GM23248 (cell line): ENCODE measurements around the gene APRT. TPM values are rescaled to one million over a fixed set of nuclear protein-coding genes. Genes with fewer than 3 reads are reported as not detected.

Source experiments
- DNase-seq: peaks from one replicate; pipeline ENCODE4 v3.0.0-alpha.2; 2015
- H2AFZ ChIP-seq: fragments of 200-600 bp; sonication (generic); 2 replicates; pipeline ENCODE4 v1.6.1; 2016; ENCODE audit warnings: antibody characterized with exemption
- H3F3A ChIP-seq: fragments of 200-600 bp; sonication (generic); 2 replicates; pipeline ENCODE4 v1.6.1; 2016; ENCODE audit warnings: mild to moderate bottlenecking, antibody characterized with exemption, mixed run types; ENCODE audit not compliant: insufficient read depth
- H3K27ac ChIP-seq: fragments of 200-600 bp; sonication (generic); 2 replicates; pipeline ENCODE4 v1.5.1; 2016; ENCODE audit warnings: mild to moderate bottlenecking
- H3K27me3 ChIP-seq: fragments of 200-600 bp; sonication (generic); replicated peaks from 2 replicates; pipeline ENCODE4 v1.6.1; 2016; ENCODE audit warnings: mild to moderate bottlenecking; ENCODE audit not compliant: insufficient read depth
- H3K36me3 ChIP-seq: fragments of 200-600 bp; sonication (generic); 2 replicates; pipeline ENCODE4 v1.6.1; 2016; ENCODE audit warnings: low read depth, mild to moderate bottlenecking
- H3K4me1 ChIP-seq: fragments of 200-600 bp; sonication (generic); 2 replicates; pipeline ENCODE4 v1.6.1; 2016; ENCODE audit warnings: mild to moderate bottlenecking; ENCODE audit not compliant: insufficient read depth
- H3K4me2 ChIP-seq: fragments of 200-600 bp; sonication (generic); one replicate; pipeline ENCODE4 v1.6.1; 2016; ENCODE audit warnings: mild to moderate bottlenecking; ENCODE audit not compliant: unreplicated experiment
- H3K4me3 ChIP-seq: fragments of 200-600 bp; sonication (generic); 2 replicates; pipeline ENCODE4 v1.5.1; 2016; ENCODE audit warnings: mild to moderate bottlenecking
- H3K79me2 ChIP-seq: fragments of 200-600 bp; sonication (generic); 2 replicates; pipeline ENCODE4 v1.6.1; 2016; ENCODE audit warnings: mild to moderate bottlenecking; ENCODE audit not compliant: insufficient read depth
- H3K9ac ChIP-seq: fragments of 200-600 bp; sonication (generic); 2 replicates; pipeline ENCODE4 v1.6.1; 2016; ENCODE audit warnings: mild to moderate bottlenecking
- H3K9me2 ChIP-seq: fragments of 200-600 bp; sonication (generic); 2 replicates; pipeline ENCODE4 v1.6.1; 2016; ENCODE audit warnings: mixed run types, mild to moderate bottlenecking, moderate library complexity; ENCODE audit not compliant: insufficient read depth
- H3K9me3 ChIP-seq: fragments of 200-600 bp; sonication (generic); one replicate; pipeline ENCODE4 v1.6.1; 2017; ENCODE audit warnings: low read depth
- H4K20me1 ChIP-seq: fragments of 200-600 bp; sonication (generic); 2 replicates; pipeline ENCODE4 v1.6.0; 2016; ENCODE audit not compliant: insufficient read depth
- EZH2 ChIP-seq: fragments of 200-600 bp; sonication (generic); IDR thresholded peaks from 2 replicates; pipeline ENCODE4 v1.6.1; 2018; ENCODE audit warnings: antibody characterized with exemption, mild to moderate bottlenecking; ENCODE audit not compliant: insufficient read depth, poor library complexity, severe bottlenecking
- EZH2phosphoT487 ChIP-seq: fragments of 200-600 bp; sonication (generic); IDR thresholded peaks from 2 replicates; pipeline ENCODE4 v1.6.1; 2018; ENCODE audit warnings: antibody characterized with exemption, moderate library complexity, mild to moderate bottlenecking, low read depth; ENCODE audit not compliant: insufficient read depth
- WGBS, 2 experiments: methylation state at CpG; one replicate each; pipeline ENCODE4 v1.1.6; 2015 to 2017; ENCODE audit warnings: low lambda C conversion rate in 2 of 2, low coverage in 1 of 2; ENCODE audit errors: missing lambda C conversion rate in 2 of 2; 5-methylcytosine and 5-hydroxymethylcytosine counted together
- in situ Hi-C: fragments of 300-500 bp; cut with MboI; formaldehyde crosslinking; loops from 2 replicates; pipeline ENCODE4 v1.15.0; 2020
- polyA plus RNA-seq: library from polyadenylated mRNA; unstranded; fragments of >200 nt; fragmentation: Nextera tagmentation; extraction: Ambion mirVana; gene quantifications from 2 replicates; pipeline ENCODE4 v1.2.1, GENCODE V29; 2016
- total RNA-seq: library from RNA; depleted of rRNA; stranded (reverse); fragments of >200 nt; shearing (Covaris generic); gene quantifications from 2 replicates; pipeline ENCODE4 v1.2.3, GENCODE V29; 2014

Gene APRT
- total and polyA plus RNA-seq, 2 experiments from 2014 or later: 150 to 224 TPM

DNA sequence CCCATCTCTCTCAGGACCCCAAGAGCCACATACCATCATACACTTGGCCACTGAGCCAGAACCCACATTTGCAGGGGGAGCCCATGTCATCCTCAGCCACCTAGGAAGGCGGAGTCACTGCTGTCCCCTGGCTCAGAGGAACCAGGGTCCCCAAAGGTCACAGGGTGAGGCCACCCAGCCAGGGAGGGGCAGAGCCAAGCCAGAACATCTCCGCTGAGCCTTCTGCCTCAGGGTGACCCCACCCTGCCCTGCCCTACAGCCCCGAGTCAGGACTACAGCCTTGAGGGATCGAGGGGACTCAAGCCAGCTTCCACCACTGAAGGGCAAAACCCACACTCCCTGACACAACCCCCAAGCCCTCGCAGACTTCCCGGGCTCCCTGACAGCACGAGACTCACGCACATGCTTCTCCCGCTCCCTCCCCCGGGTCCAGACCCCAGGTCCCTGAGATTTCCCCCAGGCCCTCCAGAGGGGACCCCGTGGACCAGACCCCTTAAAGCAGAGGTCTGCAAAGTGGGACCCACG lies 44.1 kb downstream of the APRT start:
- Histone ChIP-seq H3K79me2 (peaks cover 100% of the 10 kb centered on the region), H3K36me3 (no peaks in the 10 kb centered on the region; the same call in 1 of the 2 replicates), H3K27ac (0 out of 2 replicates have a peak overlapping the region, but pooled peaks have one; percentile 15), H3K4me2 (no peak overlapping the region), H3K9me3 (no peaks in the 10 kb centered on the region), H2AFZ (no peak overlapping the region), H3K4me3 (no peak overlapping the region), H3K4me1 (peaks cover 17% of the 10 kb centered on the region), H3K9me2 (no peaks in the 10 kb centered on the region), H3F3A (no peaks in the 10 kb centered on the region; the same call in 1 of the 2 replicates), H4K20me1 (peaks cover 4% of the 10 kb centered on the region; the same call in 1 of the 2 replicates), H3K9ac (peak overlapping the region; percentile 37; the same call in 1 of the 2 replicates), H3K27me3 (no peaks in the 10 kb centered on the region)
- no peak for DNase-seq
- WGBS, 2 experiments: 90 to 91% methylated on average over 6 to 12 of the region's 12 CpGs
- in situ Hi-C loops: no loop called here
- TF ChIP-seq EZH2phosphoT487 (no peak), EZH2 (no peak)

DNA sequence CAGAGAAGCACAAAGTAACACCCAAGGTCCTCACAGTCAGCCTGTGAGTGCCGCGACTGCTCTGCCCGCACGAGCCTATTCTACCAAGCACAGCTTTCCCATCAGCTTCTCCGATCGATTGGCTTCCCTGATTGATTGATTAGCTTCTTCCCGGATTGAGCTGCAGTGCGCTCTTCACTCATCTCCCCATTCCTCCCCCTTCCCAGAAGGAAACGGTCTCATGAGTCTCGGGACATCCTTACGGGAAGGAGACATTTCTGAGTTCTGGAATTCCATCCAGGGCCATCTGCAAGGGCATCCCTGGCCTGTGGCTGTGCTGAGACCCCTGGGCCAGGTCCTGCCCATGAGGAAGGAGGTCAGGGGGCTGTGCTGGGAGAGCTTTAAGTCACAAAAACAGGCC lies 44.8 kb downstream of the APRT start:
- no peak for TF ChIP-seq EZH2phosphoT487
- no peak for TF ChIP-seq EZH2
- H3K4me2 ChIP-seq: no peak overlapping the region
- H3K9ac ChIP-seq: no peak overlapping the region
- no peak overlapping the region for H2AFZ ChIP-seq
- no peaks in the 10 kb centered on the region for H3K27me3 ChIP-seq
- H3F3A ChIP-seq: no peaks in the 10 kb centered on the region; the same call in 1 of the 2 replicates
- DNase-seq: no peak
- peaks cover 11% of the 10 kb centered on the region for H3K4me1 ChIP-seq
- H3K36me3 ChIP-seq: no peaks in the 10 kb centered on the region; the same call in 1 of the 2 replicates
- in situ Hi-C loops: no loop called here
- H3K79me2 ChIP-seq: peaks cover 100% of the 10 kb centered on the region
- H4K20me1 ChIP-seq: peaks cover 4% of the 10 kb centered on the region; the same call in 1 of the 2 replicates
- 96 to 97% methylated on average over 11 of the region's 11 CpGs for WGBS, 2 experiments
- no peaks in the 10 kb centered on the region for H3K9me3 ChIP-seq
- no peak overlapping the region for H3K4me3 ChIP-seq
- H3K9me2 ChIP-seq: no peaks in the 10 kb centered on the region
- H3K27ac ChIP-seq: no peak overlapping the region

DNA sequence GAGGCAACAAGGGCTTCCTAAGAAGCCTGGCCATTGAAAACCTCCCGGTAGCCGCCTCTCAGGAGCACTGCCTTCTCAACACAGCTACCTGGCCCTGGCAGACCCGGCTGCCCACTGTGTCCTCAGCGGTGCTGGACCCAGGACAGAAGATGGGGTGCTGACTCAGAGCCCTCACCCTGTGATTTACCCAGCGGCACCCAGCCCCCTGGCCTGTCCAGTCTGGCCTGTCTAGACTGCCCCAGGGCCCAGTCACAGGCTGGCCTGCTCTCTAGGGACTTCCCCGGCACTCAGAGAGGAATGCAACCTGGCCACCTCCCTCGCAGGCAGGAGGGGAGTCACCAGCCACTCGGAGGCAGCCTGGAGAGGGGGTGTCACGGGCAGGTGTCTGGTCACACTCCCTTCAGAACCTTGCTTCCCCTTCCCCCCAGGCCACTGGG lies 46.8 kb downstream of the APRT start:
- no peak overlapping the region for H2AFZ ChIP-seq
- no peak overlapping the region for H3K4me2 ChIP-seq

DNA sequence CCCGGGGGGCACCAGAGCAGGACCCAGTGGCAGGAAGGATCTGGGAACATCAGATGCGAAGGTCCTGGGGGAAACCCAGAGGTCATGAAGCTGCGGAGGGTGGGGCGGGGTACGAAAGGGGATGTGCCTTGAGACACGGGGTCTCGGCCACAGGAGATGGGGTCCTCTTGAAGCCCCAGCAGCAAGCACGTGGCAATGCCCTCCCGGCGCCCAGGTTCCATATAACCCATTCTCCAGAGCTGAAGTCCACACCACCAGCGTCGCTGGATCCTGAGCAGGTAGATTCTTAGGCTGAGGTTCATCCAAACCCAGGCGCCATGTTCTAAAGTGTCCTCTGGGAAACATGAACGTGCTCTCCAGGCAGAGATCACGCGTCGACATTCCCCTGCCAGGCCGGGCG lies 47.6 kb downstream of the APRT start:
- peaks cover 10% of the 10 kb centered on the region; the same call in 1 of the 2 replicates for H3K4me1 ChIP-seq
- no peaks in the 10 kb centered on the region for H3K27me3 ChIP-seq
- H4K20me1 ChIP-seq: peaks cover 8% of the 10 kb centered on the region

More for the DNA sequence above, 46.8 kb downstream of the APRT start:
- 84 to 92% methylated on average over 9 of the region's 9 CpGs for WGBS, 2 experiments
- DNase-seq: peak; percentile 36
- Histone ChIP-seq H3K27me3 (no peaks in the 10 kb centered on the region), H3K4me1 (peaks cover 10% of the 10 kb centered on the region; the same call in 1 of the 2 replicates), H3K79me2 (peaks cover 100% of the 10 kb centered on the region), H3K36me3 (no peaks in the 10 kb centered on the region; the same call in 1 of the 2 replicates), H3K4me3 (no peak overlapping the region), H4K20me1 (peaks cover 4% of the 10 kb centered on the region; the same call in 1 of the 2 replicates), H3K9ac (no peak overlapping the region), H3F3A (no peaks in the 10 kb centered on the region), H3K9me2 (no peaks in the 10 kb centered on the region), H3K27ac (no peak overlapping the region), H3K9me3 (no peaks in the 10 kb centered on the region)
- in situ Hi-C loops: no loop called here
- TF ChIP-seq EZH2 (no peak), EZH2phosphoT487 (no peak)

More for the DNA sequence above, 47.6 kb downstream of the APRT start:
- Histone ChIP-seq H3K27ac (no peak overlapping the region), H3K36me3 (no peaks in the 10 kb centered on the region; the same call in 1 of the 2 replicates), H3K4me2 (no peak overlapping the region), H3K4me3 (no peak overlapping the region), H2AFZ (no peak overlapping the region), H3K79me2 (peaks cover 100% of the 10 kb centered on the region), H3K9me3 (no peaks in the 10 kb centered on the region), H3F3A (no peaks in the 10 kb centered on the region), H3K9ac (no peak overlapping the region), H3K9me2 (no peaks in the 10 kb centered on the region)
- in situ Hi-C loops: no loop called here
- 96 to 99% methylated on average over 16 to 19 of the region's 19 CpGs for WGBS, 2 experiments
- no peak for TF ChIP-seq EZH2phosphoT487
- no peak for TF ChIP-seq EZH2
- no peak for DNase-seq
